Germinal center (tissue), 1 donor: ENCODE results near the gene NAV3.

Experiments
- DNase-seq: peaks from one replicate; pipeline ENCODE4 v3.0.0; 2012; ENCODE audit warnings: mixed read lengths, low spot score

The NAV3 gene

DNA sequence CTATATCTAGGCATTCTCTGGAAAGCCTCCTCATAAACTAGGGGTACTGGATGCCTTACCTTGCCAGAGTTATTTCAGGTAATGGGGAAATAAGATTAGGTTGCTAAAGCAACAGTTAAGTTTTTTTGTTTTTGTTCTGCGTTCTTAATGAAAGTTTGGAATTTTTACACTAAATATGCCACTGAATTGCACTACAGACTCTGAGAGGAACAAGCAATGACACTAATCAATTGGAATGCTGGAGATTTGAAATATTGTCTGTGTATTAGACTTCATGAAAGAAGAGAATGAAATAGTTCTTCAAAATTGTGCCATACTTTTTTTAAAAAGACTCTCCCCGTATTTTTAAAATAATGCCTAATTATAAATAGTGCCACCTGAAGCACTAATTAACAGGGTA, 287.8 kb downstream of the NAV3 start:
- DNase-seq: no peak

DNA sequence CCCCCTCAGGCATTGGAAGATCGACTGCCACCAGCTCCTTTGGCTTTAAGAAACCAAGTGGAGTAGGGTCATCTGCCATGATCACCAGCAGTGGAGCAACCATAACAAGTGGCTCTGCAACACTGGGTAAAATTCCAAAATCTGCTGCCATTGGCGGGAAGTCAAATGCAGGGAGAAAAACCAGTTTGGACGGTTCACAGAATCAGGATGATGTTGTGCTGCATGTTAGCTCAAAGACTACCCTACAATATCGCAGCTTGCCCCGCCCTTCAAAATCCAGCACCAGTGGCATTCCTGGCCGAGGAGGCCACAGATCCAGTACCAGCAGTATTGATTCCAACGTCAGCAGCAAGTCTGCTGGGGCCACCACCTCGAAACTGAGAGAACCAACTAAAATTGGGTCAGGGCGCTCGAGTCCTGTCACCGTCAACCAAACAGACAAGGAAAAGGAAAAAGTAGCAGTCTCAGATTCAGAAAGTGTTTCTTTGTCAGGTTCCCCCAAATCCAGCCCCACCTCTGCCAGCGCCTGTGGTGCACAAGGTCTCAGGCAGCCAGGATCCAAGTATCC, 288.7 kb downstream of the NAV3 start:
- no peak for DNase-seq

DNA sequence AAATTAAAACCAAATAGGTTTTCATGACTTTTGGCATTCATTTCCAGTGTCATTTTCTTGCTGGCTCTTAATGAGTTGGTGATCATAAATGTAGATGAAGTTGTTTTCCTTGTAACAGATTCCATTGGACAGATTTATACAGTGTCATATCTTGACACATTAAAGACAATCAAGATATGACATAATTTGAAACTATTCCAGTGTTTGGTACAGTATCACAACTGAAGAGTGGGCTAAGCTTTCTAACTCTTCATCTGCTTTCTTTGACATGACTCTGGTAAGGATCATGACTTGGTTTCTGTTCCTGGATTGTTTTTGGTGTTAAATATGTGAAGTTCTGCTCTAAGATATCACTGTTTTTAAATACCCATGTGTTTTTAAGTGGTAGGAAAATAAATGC, 289.6 kb downstream of the NAV3 start:
- DNase-seq: no peak

DNA sequence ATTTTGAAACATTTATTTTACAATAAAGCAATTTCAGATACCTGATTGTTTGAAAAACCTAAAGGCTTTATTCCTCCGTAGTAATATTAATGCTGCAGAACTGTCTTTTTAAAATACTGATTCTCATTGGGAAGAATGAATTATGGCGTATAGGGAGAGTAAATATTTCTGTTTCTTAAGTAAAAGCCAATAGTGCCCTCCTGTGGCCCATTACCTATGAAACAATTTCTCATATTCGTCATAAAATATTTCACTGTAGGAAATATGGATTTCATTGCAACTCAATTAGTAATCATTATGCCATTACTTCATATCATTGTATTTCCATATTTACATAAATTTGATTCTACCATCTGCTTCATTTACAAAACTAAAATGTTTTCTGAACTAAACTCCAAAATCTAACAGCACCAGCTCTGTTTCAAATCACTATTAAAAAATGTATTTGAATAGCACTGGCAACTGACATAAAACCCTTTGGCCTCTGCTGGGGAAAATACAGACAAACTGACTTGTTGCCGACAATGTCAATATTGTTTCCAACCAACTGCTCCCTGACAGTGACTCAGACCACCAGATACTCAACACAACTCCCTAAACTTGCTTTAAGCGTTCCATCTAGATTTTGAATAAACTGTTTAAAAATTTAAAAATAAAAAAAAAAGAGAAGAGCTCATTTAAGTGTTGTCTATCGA, 290.3 kb downstream of the NAV3 start:
- no peak for DNase-seq

DNA sequence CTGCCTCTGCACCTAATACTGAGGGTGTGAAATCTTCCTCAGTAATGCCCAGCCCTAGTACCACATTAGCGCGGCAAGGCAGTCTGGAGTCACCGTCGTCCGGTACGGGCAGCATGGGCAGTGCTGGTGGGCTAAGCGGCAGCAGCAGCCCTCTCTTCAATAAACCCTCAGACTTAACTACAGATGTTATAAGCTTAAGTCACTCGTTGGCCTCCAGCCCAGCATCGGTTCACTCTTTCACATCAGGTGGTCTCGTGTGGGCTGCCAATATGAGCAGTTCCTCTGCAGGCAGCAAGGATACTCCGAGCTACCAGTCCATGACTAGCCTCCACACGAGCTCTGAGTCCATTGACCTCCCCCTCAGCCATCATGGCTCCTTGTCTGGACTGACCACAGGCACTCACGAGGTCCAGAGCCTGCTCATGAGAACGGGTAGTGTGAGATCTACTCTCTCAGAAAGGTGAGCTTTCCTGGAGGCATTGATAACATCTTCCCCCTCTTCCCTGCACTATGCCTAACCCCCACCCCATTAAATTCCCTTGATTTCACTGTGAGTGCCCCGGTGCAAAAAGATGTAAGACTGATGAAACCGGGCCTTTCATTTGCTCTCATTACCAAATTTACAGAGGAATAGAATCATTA, 291.4 kb downstream of the NAV3 start:
- no peak for DNase-seq

DNA sequence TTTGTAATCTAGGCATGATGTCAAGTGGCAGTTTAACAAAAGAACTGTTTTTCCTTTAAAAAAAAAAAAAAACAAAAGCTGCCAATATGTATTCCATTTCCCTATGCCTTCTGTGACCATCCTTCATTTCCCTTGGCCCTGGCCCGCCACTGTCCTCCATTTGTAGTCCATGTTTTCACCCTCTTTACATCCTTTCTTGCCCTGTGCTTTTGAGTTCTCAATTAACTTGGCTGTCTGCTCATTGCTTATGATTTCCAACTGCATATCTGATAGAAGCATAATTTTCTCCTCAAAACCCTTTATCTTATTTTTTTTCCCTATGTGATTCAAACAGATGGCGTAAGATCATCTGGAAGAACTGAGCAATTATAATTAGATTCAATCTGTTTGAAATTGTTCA, 297.5 kb downstream of the NAV3 start:
- DNase-seq: no peak

DNA sequence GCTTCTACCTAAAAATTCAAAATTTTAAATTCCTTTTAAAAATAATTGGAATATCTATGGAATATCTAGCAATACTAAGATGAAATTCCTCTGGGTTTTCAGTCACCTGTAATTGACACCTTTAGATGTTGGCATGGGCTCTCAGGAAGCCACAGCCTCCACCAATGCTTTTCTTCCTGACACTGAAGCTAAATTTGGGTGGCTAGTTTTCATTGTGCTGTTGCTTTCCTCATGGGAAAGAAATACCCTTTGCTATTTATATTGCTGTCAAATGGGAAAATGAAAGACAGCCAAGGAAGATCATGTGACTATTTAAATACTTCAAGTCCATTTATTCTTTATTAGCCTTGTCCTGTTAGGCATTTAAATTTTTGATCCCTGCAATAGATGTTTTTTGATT, 313.0 kb downstream of the NAV3 start:
- no peak for DNase-seq

DNA sequence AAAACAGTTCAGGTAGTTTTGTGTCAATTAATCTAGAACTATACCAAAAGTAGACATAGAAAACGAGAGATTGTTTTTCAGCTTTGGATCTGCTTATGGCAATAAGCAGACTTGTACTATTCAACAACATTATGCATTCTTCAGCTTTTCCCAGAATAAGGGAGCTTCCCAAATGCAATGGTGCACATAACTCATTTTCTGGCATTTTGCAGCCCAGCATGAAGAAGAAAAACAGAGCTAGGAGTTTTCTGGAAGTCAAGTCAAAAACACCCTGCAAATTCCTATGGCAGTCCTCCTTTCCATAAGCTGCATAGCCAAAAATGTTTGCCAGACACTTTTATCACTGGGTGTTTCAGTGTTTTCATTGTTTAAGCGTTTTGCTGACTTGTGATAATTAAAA, 314.7 kb downstream of the NAV3 start:
- no peak for DNase-seq

DNA sequence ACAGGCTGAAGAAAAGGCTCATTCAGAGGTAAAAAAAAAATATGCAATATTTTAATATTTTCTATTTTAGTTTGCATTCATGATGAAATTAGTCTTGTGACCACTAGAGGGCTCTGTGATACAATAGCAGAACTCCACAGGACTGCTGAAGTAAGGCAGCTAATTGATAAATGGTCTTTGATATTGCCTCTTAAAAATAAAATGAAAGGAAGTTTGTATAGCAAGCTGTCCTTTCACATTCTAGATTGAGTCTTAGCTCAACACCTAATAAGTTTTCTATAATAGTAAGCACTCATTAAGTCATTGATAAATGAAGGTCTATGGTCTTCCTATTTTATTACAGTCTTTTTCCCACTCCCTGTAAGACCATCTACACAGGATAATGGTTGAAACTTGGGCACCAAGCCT, 315.7 kb downstream of the NAV3 start:
- peak; percentile 1 for DNase-seq

DNA sequence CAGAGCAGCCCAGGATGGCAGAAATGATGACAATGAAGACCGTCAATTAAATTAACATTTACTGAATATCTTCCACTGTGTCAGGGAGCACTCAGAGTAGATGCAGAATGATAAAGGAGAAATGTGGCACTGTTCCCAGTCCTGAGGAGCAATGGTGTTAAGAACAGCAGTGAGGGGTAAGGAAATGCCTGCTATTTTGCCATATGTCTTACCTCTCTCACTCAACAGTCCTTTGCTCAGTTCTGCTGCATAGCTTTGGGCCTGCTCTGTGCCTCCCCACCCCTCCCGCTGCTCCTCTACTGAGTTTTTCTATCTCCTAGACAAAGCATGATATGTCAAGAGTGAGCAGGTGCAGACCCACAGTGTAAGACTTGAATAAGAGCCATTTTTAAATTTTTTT, 318.8 kb downstream of the NAV3 start:
- DNase-seq: no peak

DNA sequence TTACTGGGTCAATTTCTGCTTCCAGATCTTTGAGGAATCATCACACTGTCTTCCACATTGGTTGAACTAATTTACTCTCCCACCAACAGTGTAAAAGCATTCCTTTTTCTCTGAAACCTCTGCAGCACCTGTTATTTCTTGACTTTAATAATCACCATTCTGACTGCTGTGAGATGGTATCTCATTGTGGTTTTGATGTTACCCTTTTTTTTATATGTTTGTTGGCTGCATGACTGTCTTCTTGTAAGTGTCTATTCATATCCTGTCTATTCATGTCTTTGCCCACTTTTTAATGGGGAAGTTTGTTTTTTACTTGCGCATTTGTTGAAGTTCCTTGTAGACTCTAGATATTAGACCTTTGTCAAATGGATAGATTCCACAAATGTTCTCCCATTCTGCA, 324.9 kb downstream of the NAV3 start:
- no peak for DNase-seq

DNA sequence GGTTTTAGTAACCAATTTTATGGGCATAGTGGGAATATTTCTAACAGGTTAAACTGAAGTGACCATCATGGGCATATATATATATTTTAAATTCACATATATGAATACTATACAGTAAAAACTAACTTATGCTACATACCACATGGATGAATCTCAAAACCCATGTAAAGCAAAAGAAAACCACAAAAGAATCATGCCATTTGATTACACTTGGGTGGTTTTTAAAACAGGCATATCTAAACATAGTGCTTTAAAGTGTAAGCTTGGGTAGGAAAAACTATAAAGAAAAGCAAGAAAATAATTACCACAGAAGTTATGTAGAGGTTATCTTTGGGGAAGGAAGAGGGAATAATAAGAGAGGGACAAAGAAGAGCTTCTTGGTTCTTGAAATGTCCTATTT, 326.1 kb downstream of the NAV3 start:
- no peak for DNase-seq

DNA sequence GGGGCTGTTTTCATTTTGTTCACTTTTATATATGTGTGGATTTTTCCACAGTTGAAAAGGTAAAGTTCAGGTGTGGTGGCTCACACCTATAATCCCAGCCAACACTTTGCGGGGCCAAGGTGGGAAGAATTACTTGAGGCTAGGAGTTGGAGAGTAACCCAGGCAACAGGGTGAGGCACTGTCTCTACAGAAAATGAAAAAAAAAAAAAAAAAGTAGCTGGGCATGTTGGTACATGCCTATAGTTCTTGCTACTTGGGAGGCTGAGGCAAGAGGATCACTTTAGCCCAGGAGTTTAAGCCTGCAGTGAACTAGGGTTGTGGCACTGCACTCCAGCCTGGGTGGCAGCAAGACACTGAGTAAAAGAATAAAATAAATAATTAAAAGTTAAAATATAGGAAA, 326.5 kb downstream of the NAV3 start:
- DNase-seq: no peak

DNA sequence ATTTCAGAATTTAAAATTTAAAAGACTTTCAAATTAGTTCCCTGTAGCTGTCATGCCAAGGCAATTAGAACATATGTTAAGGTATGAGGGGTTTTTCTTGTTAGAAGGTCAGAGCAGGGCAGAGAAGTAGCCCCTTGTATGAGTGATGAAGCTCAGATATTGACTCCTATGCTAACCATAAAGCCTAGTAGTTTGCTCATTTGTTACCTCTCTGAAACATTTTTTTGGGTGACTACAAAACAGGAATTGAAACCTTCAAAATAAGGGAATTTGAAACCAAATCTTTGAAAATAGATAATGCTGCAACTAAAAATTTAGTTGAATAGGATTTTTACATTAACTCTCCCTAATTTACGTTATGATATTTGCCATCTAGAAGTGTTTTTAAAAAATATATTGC, 333.5 kb downstream of the NAV3 start:
- no peak for DNase-seq

DNA sequence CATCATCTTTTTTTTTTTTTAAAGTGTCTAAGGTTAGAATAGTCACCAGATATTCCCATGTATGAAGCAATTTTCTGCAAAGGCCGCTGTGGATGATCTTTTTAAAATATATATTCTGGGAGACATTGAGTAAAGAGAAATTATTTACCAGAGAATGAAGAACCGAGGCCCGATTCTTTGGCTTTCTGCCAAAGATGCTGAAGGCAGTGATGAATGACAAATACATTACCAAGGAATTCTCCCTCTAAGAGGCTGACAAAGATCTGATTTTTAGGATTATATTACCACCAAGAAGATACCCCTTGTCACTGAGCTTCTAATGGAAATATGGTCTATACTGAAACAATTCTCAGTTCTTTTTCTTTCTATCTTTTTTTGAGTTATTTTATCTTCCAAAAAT, 336.8 kb downstream of the NAV3 start:
- no peak for DNase-seq

DNA sequence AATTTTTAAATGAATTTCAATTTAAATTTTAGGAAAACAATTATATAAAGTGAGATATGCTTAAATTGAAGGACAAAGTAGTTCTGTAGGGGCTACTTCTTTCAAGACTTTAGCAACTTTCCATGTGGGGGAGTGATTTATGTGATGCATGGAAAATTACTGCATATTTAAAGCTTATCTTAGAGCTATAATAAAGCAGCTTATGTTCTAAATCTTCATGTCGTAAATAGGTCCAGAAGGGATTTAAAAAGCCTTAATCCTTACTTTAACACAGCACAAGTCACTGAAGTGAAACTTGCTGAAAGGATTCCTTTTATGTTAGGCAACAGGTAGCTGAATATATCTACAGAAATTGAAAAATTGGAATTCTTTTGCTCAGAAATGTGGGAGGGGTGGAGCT, 340.4 kb downstream of the NAV3 start:
- DNase-seq: no peak

DNA sequence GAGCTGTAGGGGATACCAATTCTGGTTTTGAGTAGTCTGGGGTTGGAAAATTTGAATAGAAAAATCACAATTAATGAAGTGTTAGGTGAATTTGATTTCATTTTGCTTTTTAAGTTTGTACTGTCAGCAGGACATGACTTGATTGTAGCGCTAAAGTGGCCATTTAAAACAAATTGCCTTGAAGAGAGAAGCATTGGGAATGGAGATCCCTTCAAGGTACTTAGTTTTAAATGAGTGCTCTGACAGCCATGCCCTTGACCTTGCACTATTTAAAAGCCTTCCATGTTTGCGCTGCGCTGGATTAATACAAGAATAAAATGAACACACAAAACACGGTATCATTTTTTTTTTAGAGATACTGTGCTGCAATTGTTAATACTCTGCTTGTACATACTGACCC, 345.9 kb downstream of the NAV3 start:
- DNase-seq: no peak

DNA sequence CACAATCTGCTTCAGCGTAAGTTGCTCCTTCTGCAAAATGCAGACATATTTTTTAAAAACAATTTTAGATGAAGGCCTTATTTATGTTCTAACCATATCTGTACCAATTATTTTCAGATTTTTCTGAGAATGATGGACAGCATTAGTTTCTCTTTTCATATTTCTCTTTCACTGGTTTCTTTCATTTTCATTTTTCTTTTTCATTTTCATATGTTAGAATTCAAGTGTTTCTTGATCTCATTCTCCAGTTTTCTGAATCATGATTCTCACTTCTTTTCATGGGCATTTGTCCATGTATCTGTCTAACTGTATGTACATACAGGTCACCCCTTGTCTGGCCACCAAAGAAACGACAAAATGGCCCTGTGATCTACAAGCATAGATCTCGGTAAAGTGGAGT, 346.6 kb downstream of the NAV3 start:
- no peak for DNase-seq

DNA sequence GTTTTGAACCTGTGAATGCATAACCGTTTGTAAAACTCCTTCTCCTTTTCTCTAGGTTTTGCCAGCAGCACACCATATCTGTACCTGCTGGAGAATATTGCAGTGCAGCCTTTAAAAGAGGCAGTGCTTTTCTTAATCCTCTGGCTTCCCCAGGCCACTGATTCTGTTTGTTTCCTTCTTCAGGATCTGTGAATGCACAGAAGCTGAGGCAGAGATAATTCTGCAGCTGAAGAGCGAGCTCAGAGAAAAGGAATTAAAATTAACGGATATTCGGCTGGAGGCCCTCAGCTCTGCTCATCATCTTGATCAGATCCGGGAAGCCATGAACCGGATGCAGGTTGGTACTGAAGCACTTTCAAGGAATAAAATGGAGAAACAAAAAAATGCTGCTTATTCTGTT, 348.7 kb downstream of the NAV3 start:
- no peak for DNase-seq

DNA sequence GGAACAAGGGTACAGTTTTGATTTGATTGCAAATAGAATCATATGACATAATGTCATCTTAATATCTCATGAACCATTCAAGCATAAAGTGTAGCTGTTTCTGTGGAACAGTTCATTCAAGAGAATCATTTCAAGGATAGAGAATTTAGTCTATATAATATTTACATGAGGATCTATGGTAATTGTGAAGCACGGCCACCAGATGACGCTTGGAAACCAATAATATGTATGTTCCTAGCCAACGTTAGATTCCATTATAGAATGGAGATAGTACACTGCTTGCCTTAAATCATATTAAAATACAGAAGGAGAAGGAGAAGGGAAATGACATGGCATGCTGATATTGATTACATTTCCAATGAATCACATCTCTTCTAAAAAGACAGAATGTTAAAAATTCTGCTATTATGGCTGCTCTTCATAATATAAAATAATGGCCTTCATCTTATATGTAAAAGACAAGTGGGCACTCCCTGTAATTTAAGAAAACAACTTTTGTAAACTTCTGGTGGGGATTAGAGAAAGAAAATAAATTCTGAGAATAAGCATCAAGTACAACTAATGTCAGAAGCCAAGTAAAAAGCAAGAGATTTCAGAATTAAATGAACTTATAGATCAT, 351.0 kb downstream of the NAV3 start:
- no peak for DNase-seq

DNA sequence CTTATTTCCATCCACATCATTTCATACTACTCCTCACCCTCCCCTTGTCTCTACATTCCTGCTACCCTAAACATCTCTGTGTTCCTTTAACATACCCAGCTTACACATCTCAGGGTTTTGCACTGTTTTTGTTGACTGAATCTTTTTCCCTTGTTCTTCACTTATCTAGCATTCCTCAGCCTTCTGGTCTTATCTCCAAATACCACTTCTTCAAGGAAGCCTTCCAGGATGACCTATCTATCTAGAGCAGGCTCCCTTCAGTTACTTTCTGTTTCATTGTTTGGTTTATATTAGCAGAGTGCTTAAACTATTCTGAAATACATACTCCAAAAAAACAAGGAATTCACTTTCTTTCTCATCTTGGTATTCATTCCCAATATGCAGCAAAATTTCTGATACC, 353.1 kb downstream of the NAV3 start:
- no peak for DNase-seq

DNA sequence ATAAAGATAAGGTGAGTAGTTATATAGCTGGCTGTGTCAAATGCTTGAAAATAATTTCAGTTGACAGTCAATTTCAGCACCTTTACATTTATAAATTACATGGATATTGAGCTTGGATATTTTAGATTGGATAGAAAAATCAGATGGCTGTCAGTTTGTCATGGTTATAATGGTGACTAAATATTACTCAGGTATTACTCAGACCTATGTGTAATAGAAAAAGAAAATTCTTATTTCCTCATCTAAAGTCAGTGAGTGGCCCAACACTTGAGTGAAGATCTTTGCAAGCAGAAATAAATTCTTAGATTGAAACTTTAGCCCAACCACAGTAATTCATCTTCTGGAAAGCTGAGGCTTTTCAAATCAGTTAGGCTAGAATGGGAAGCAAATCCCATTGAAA, 354.4 kb downstream of the NAV3 start:
- no peak for DNase-seq

DNA sequence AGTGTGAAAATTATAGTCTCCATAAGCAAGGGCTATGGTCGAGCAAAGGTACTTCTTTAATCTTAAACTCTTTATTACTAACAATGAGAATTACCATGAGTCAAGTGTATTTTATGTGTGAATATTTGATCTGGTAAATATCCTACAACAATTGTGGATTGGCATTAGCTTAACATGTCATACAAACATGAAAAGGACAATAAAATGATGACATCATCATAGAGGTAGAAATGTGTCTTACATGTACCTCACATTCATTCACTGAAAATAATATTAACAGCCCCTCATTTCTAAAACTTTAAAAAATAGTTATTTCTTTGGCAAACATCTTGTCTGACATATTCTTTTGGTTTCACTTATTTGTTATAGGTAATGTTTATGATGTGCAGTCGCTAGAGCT, 355.0 kb downstream of the NAV3 start:
- no peak for DNase-seq

DNA sequence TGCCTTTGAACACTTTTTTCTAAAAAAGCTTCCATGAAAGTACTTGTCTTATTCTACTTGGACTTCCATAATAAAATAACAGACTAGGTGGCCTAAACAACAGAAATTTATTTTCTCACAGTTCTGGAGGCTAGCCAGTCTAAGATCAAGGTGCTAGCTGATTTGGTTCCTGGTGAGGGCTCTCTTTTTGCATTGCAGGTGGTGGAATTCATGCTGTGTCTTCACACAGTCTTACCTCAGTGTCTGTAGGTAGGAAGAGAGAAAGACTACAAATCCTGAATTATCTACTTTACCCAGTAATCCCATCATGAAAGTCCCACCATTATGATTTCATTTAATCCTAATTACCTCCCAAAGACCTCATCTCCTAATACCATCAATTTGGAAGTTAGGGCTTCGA, 356.0 kb downstream of the NAV3 start:
- no peak for DNase-seq
